NCI-H2196 treated with DMSO at 0.1 percent for 48 hours (cell line): ENCODE results near the gene OR2A42.
"Not testable (repeated sequence)": the region's sequence is repeated elsewhere in the genome, so short reads cannot be mapped to it uniquely, and the experiment has no call there.

ENCODE experiments used
- DNase-seq: peaks from one replicate; lab custom pipeline; 2025; ENCODE audit not compliant: unreplicated experiment; lab: John Stamatoyannopoulos, UW

OR2A42 gene

DNA sequence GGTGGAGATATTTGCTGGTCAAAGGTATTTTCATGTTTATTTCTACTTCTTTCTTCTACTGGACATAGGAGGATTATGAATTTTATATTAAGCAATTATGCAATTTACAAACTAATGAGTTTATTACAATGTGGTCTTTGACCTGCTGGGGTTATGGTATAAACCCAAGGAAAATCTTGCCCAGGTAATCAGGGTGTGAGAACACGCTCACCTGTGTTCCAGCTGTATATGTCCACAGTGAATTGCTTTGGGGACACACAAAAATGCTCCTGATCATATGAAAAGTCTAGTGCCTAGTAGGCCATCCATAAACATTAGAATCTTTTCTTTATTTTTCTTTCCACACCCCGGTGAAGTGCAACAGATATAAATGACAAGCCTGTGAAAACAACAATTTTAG lies at the start of gene OR2A42:
TSS of gene OR2A42 (minus strand) at position 241 of the 400 bp plus-strand sequence. CDS start 6,762 bp downstream, outside the sequence.
- not testable (repeated sequence) for DNase-seq

GRCh38 chr7:144287171-144287784 lies 47.9 kb upstream of the OR2A42 start:
- not testable (repeated sequence) for DNase-seq

GRCh38 chr7:144283716-144284115 lies 44.3 kb upstream of the OR2A42 start:
- not testable (repeated sequence) for DNase-seq

DNA sequence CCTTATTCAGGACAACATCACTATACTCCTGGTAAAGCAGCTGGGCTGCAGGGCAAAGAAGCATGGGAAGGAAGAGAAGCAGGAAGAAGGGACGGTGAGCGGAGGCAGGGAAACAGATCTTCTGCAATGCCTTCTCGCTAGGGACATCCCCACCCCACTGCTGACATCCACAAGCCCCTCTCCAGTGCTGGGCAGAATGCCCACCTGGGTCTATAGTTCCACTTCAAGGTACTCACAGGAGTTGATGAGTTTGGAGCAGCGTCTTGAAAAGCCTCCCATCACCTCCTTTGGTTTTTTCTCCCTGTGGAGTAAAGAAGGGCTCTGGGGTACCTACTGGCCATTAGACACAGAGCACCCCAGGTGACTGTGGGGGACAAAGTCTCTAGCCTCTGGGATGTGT lies 43.1 kb upstream of the OR2A42 start:
- not testable (repeated sequence) for DNase-seq

GRCh38 chr7:144281981-144282380 lies 42.6 kb upstream of the OR2A42 start:
- not testable (repeated sequence) for DNase-seq

GRCh38 chr7:144280010-144280409 lies 40.6 kb upstream of the OR2A42 start:
- DNase-seq, result not testable (repeated sequence)

GRCh38 chr7:144275281-144275680 lies 35.9 kb upstream of the OR2A42 start:
- DNase-seq, result not testable (repeated sequence)

GRCh38 chr7:144269188-144269587 lies 29.8 kb upstream of the OR2A42 start, which contains the start of gene CTAGE8:
Gene CTAGE8 (minus strand): TSS chr7:144269288. CDS start chr7:144269250, 38 bp downstream.
- DNase-seq, result not testable (repeated sequence)

DNA sequence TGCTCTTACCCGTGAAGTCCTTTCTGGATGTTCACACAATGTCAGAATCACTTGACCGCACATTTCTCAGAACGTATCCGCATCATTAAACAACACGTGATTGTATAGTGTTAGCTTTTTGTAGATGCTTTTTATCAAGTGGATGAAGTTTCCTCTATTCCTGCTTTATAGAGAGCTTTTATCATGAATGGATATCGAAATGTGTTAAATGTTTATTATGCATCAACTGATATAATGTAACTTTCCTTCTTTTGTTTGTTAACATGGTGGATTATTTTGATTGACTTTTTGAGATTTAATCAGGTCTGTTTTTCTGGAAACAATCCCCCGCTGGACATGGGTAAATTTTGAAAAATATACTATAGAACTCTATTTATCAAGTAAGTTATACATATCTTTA lies 25.3 kb upstream of the OR2A42 start, which contains the start of gene OR2A7:
TSS of gene OR2A7 (minus strand) at position 101 of the 400 bp plus-strand sequence. CDS start 5,164 bp downstream, outside the sequence.
- not testable (repeated sequence) for DNase-seq

DNA sequence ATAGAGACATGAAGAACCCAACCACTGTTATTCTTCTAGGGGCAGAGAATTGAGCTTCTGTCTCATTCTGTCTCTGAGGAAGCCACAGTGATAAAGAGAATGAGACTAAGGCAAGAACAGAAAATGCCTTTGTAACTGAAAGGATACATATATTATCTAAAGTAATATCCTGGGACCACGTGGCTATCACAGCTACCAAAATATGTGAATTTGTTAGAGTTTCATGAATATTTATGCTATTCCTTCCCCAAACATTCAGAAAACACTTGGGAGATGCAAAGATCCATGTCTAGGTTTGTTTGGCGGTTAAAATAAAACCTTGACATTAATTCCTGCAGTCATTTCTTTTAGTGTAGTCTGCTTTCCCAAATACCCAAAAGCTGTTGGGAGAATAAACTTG lies 22.7 kb upstream of the OR2A42 start:
- not testable (repeated sequence) for DNase-seq

DNA sequence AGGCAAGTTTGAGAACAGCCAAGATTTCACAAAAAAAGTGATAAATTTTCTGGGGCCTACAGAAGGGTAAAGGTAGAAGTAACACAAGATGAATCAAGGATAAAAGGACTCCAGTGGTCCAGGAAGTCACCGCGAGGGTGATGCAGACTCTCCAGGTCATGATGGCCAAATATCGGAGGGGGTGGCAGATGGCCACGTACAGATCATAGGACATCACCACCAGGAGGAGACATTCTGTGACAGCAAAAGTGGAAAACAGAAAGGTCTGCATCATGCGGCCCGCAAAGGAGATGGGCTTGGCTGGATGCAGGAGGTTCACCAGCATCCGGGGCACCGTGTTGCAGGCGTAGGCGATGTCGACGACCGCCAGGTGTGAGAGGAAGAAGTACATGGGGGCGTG lies 19.7 kb upstream of the OR2A42 start:
- DNase-seq, result not testable (repeated sequence)

DNA sequence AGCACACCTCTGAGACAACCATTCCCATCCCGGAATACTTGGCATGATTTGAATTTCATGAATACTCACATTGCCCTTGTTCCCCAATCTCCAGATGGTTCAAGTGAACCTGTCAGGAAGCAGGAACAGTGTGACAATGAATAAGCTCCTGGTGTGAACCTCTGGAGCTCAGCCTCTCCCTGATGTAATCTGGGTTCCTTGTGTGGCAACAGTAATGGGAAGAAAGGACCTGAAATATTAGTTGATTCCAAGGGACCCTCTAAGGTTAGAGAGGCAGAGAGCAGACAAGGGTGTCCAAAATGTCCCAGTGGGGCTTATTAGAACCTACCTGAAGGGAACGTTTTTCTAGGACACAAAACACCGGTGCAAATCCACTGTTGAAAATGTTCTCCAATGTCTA lies 16.7 kb upstream of the OR2A42 start:
- DNase-seq, result no peak

DNA sequence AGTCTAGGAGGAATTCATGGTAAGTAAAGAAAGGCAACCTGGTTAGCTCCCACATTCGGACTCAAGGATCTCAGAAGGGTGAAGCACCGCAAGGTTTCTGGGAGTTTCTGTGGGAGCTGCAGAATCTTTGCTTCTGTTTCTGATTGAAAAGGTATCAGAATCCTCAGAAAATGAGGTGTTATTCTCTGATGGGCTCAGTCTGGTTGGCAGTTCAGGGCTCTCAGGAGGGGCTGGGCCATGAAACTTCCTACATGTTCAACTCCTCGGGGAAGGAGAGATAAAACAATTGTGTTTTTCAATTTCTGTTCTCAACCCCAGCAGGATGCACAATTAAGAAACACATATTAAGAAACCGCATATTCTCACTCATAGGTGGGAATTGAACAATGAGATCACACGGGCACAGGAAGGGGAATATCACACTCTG lies 16.1 kb upstream of the OR2A42 start:
- no peak for DNase-seq

DNA sequence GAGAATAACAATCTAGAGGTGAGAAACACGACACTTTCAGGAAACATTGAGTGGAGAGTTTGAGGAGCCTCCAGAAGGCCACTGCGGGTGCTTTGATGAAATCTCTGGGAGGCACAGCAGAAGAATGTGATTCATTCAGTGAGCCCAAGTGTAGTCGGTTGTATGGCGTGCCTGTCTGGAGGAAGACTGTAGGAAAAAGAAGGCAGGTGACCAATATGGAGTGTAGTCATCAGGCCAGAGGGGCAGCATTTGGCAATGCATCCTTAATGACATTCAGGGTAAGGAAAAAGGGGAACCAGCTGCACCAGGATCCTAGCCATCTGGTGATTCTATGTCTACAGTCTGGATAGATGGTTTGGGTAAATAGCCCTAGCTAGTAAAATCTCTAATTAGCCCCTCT lies 12.9 kb upstream of the OR2A42 start:
- not testable (repeated sequence) for DNase-seq

DNA sequence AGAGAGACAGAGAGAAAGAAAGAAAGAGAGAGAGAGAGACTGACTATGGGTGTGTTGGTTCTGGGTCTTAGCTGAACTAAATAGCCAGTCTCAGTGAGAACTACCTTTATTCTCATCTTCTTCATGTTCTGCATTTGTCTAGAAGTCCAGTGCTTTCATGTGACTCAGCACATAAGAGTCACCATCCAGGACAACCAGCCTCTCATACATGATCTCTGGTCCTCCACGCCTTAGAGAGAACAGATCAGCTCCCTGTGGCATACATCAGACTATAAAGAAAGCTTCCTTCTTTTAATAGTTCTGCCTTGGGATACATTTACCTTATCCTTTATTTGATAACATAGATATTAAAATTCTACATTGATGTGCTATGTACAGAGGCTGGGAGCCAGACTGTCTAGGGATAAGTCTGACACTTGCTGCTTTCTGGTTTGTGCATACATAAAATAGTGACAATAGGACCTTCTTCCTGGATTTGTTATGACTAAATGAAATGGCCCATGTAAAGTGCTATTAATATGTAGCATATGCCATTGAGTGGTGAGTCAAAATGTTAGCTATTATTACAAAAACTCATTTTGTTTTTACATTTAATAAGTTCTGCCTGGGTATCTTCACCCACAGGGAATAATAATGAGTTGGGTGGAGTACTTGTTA lies 8.4 kb upstream of the OR2A42 start:
- not testable (repeated sequence) for DNase-seq

- not testable (repeated sequence) for DNase-seq
These were observed 7.6 kb upstream of the OR2A42 start for GRCh38 chr7:144246967-144247366.

- not testable (repeated sequence) for DNase-seq
These were observed 6.0 kb upstream of the OR2A42 start for GRCh38 chr7:144245372-144245771.

DNA sequence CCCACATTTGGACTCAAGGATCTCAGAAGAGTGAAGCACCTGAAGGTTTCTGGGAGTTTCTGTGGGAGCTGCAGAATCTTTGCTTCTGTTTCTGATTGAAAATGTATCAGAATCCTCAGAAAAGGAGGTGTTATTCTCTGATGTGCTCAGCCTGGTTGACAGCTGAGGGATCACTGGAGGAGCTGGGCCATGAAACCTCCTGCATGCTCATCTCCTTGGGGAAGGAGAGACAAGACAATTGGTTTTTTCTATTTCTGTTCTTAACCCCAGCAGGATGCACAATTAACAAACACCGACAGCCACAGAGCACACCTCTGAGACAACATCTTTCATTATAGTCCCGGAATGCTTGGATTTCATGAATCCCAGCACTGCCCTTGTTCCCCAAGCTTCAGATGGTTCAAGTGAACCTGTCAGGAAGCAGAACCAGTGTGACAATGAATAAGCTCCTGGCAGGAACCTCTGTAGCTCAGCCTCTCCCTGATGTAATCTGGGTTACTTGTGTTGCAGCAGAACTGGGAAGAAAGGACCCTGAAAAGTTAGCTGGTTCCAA lies 799 bp downstream of the OR2A42 start:
- not testable (repeated sequence) for DNase-seq

- not testable (repeated sequence) for DNase-seq
These were observed 6.4 kb downstream of the OR2A42 start for GRCh38 chr7:144233039-144233438.

DNA sequence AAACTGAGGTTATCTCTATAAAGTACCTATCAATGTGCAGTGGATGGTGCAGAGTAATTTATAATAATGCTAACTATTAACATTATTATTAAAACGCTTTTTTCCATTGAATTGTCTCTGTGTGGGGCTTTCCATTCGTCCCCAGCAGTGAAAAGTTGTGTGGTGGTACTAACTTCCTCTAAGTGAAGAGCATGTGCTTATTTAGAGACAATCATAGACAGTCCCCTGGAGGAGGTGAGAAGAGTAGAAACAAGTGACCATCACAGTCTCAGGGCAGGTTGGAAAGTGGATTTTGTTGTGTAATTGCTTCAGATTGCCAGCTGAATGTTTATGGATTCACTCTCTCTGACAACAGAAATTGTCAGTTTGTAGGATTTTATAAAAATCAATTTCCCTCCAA lies 8.4 kb downstream of the OR2A42 start:
- DNase-seq, result not testable (repeated sequence)

- not testable (repeated sequence) for DNase-seq
These were observed 10.6 kb downstream of the OR2A42 start for GRCh38 chr7:144228810-144229209.

- not testable (repeated sequence) for DNase-seq
These were observed 12.5 kb downstream of the OR2A42 start for GRCh38 chr7:144226866-144227265.
